ENCODE data around the gene KANSL3. TPM values are rescaled to one million over a fixed set of nuclear protein-coding genes. Genes with fewer than 3 reads are reported as not detected.

Gene KANSL3
- total and polyA plus RNA-seq, 9 of the 15 experiments (the other 6 are each of a cell fraction or from before 2014, with no cell fraction given) = 11.3 to 43.7 (median 27.9) TPM

- TF ChIP-seq SP2 (IDR thresholded peaks at IDR 0.05; ENCODE audit: extremely low read depth, low read depth, low read length, poor library complexity, severe bottlenecking) (no peak), GMEB1 (CRISPR knock-in tag; IDR thresholded peaks at IDR 0.05) (peak; percentile 87), NKRF (IDR thresholded peaks at IDR 0.05; ENCODE audit: borderline replicate concordance) (no peak; the same call in 1 of the 2 replicates), ZNF699 (CRISPR knock-in tag; IDR thresholded peaks at IDR 0.05; ENCODE audit: insufficient replicate concordance) (no peak), E2F1 (CRISPR knock-in tag; IDR thresholded peaks at IDR 0.05) (peak; percentile 67; the same call in 1 of the 2 replicates), KLF6 (CRISPR knock-in tag; IDR thresholded peaks at IDR 0.05; ENCODE audit: borderline replicate concordance) (peak; percentile 79; the same call in 1 of the 2 replicates), RAD21 (CRISPR knock-in tag; conservative IDR thresholded peaks at IDR 0.05 in 1 of 2, IDR thresholded peaks at IDR 0.05 in 1 of 2) (peak in 1 of 2 experiments; percentile 34; a peak in 2 of 4 replicates), MIER1 (IDR thresholded peaks at IDR 0.05; ENCODE audit: low read depth) (no peak), OTX1 (CRISPR knock-in tag; IDR thresholded peaks at IDR 0.05) (0 out of 2 replicates have a peak, but pooled peaks have one; percentile 39), FOXJ2 (tag; IDR thresholded peaks at IDR 0.05) (no peak; the same call in 1 of the 2 replicates), CBX5 (IDR thresholded peaks at IDR 0.05; ENCODE audit: borderline replicate concordance, low read depth) (0 out of 2 replicates have a peak, but pooled peaks have one; percentile 56), KAT7 (CRISPR knock-in tag; IDR thresholded peaks at IDR 0.05; ENCODE audit: borderline replicate concordance) (peak; percentile 81; the same call in 1 of the 2 replicates), CBX1 (IDR thresholded peaks at IDR 0.05; ENCODE audit: low read depth) (peak; percentile 95), ZNF408 (CRISPR knock-in tag; IDR thresholded peaks at IDR 0.05; ENCODE audit: low read depth) (no peak), TBL1XR1 (IDR thresholded peaks at IDR 0.05; ENCODE audit: low read length in 2 of 2) (peak; percentile 79 to 97), RBM39 (optimal IDR thresholded peaks at IDR 0.05; ENCODE audit: low read depth, low read length) (peak; percentile 92)
Measured at GRCh38 chr2:96638144-96639121, at the start of gene KANSL3 (continued).

All from K562 (cell line).